Keratinocyte (primary cell): Measurements from ENCODE around the gene GRM7. TPM values are rescaled to one million over a fixed set of nuclear protein-coding genes. Genes with fewer than 3 reads are reported as not detected.

Experiments used
- DNase-seq: peaks from one replicate; pipeline ENCODE4 v3.0.0-alpha.2; 2011; ENCODE audit warnings: low read depth, missing footprints, low spot score
- FAIRE-seq: peaks from 2 replicates; lab custom pipeline; 2011; peaks lifted over from hg19 to GRCh38; lab: Jason Lieb, UNC
- H2AFZ ChIP-seq: 2 replicates; pipeline ENCODE4 v1.6.0; 2012; ENCODE audit warnings: low read length, control low read depth, inconsistent platforms; ENCODE audit not compliant: control insufficient read depth
- H3K27ac ChIP-seq: 2 replicates; pipeline ENCODE4 v1.5.1; 2011; ENCODE audit warnings: low read length; ENCODE audit not compliant: control insufficient read depth, insufficient read depth
- H3K27me3 ChIP-seq: 3 replicates; pipeline ENCODE4 v1.6.0; 2011; ENCODE audit warnings: low read length; ENCODE audit not compliant: control insufficient read depth, insufficient read depth; ENCODE audit errors: extremely low read depth
- H3K36me3 ChIP-seq, 2 experiments: 2 replicates in 1 of 2; 3 replicates in 1 of 2; pipeline ENCODE4 v1.5.1; 2011; ENCODE audit warnings: low read length in 2 of 2, mild to moderate bottlenecking in 1 of 2; ENCODE audit not compliant: control insufficient read depth in 2 of 2, insufficient read depth in 2 of 2; ENCODE audit errors: extremely low read depth in 1 of 2
- H3K4me1 ChIP-seq: 3 replicates; pipeline ENCODE4 v1.5.1; 2011; ENCODE audit warnings: low read length; ENCODE audit not compliant: control insufficient read depth, insufficient read depth; ENCODE audit errors: extremely low read depth
- H3K4me2 ChIP-seq: 3 replicates; pipeline ENCODE4 v1.6.0; 2011; ENCODE audit warnings: low read depth, low read length; ENCODE audit not compliant: control insufficient read depth, insufficient read depth; ENCODE audit errors: extremely low read depth
- H3K4me3 ChIP-seq, 3 experiments: fragments of 200-600 bp in 1 of 3; sonication (generic) in 1 of 3; 2 replicates in 2 of 3; 3 replicates in 1 of 3; pipeline ENCODE4 v1.5.1; 2011 to 2016; ENCODE audit warnings: low read length in 3 of 3, mild to moderate bottlenecking in 3 of 3, control low read depth in 2 of 3, inconsistent platforms in 1 of 3, low read depth in 1 of 3, mixed read lengths in 1 of 3, mixed run types in 1 of 3, moderate library complexity in 1 of 3; ENCODE audit not compliant: control insufficient read depth in 2 of 3, insufficient read depth in 2 of 3; ENCODE audit errors: extremely low read depth in 1 of 3
- H3K79me2 ChIP-seq: 2 replicates; pipeline ENCODE4 v1.6.0; 2012; ENCODE audit warnings: low read length; ENCODE audit not compliant: control insufficient read depth, insufficient read depth
- H3K9ac ChIP-seq: 3 replicates; pipeline ENCODE4 v1.6.0; 2011; ENCODE audit warnings: low read length; ENCODE audit not compliant: control insufficient read depth, insufficient read depth; ENCODE audit errors: extremely low read depth
- H3K9me1 ChIP-seq: 3 replicates; pipeline ENCODE4 v1.6.0; 2011; ENCODE audit warnings: low read length; ENCODE audit not compliant: control insufficient read depth, insufficient read depth; ENCODE audit errors: extremely low read depth
- H3K9me3 ChIP-seq: 2 replicates; pipeline ENCODE4 v1.5.1; 2012; ENCODE audit warnings: low read depth, low read length; ENCODE audit not compliant: control insufficient read depth
- H4K20me1 ChIP-seq: 3 replicates; pipeline ENCODE4 v1.6.0; 2011; ENCODE audit warnings: low read length; ENCODE audit not compliant: control insufficient read depth, insufficient read depth; ENCODE audit errors: extremely low read depth
- EZH2 ChIP-seq: IDR thresholded peaks from one replicate; pipeline ENCODE4 v1.6.1; 2012; ENCODE audit warnings: inconsistent platforms, mild to moderate bottlenecking, low read length, moderate library complexity
- dilution Hi-C: fragments of 300-500 bp; cut with MboI; formaldehyde crosslinking; loops from one replicate; pipeline ENCODE4 v1.7.0; 2020; ENCODE audit warnings: low sequenced_read_pairs; ENCODE audit not compliant: extremely low pct_ligation_motif_present
- polyA plus RNA-seq, 5 experiments: library from polyadenylated mRNA; depleted of rRNA in 3 of 5; stranded (reverse) in 3 of 5; stranded (forward) in 1 of 5; unstranded in 1 of 5; fragments of >200 nt; gene quantifications; 1 replicate in 1 of 5; 2 replicates in 3 of 5; 3 replicates in 1 of 5; pipeline versions ENCODE4 v1.2.1 to v1.2.3, GENCODE V29; 2011 to 2012; ENCODE audit warnings: missing spikeins in 2 of 5, low read depth in 1 of 5, low replicate concordance in 1 of 5
- TF ChIP-seq, protein P1 (sequence below), 3 experiments: IDR thresholded peaks in 1 of 3; conservative IDR thresholded peaks in 1 of 3; optimal IDR thresholded peaks in 1 of 3; 2 replicates in 2 of 3; 3 replicates in 1 of 3; pipeline versions ENCODE3 to v1.5.1; 2011; ENCODE audit warnings: low read length in 3 of 3, mild to moderate bottlenecking in 3 of 3, moderate library complexity in 2 of 3, control low read depth in 1 of 3, inconsistent platforms in 1 of 3; ENCODE audit not compliant: insufficient read depth in 2 of 3; ENCODE audit errors: extremely low read depth in 1 of 3

GRM7 gene
- polyA plus RNA-seq, 1 donor (not counting 4 experiments of a cell fraction or from before 2014, with no cell fraction given) = not detected

DNA sequence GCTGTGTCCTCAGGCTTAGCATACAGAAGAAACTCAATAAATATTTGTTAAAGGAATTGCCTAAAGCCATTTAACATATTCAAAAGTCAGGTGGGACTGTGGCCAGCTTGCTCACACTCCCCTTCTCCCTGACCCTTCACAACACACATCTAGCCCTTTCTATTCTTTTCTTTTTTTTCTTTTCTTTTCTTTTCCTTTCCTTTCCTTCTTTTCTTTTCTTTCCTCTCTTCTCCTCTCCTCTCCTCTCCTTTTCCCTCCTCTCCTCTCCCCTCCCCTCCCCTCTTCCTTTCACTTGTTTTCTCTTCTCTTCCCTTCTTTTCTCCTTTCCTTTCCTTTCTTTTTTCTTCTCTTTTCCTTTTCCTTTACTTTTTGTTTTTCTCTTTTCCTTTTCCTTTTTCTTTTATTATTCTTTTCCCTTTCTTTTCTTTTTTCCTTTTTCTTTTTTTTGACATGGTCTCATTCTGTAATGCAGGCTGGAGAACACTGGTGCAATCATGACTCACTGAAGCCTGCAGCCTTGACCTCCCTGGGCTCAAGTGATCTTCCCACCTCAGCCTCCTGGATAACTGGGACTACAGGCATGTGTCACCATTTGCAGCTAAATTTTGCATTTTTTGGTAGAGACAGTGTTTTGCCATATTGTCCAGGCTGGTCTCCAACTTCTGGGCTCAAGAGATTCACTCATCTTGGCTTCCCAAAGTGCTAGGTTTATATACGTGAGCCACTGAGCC lies 377.8 kb downstream of the GRM7 start:
- no peak overlapping the region for H2AFZ ChIP-seq
- DNase-seq (no peak), FAIRE-seq (no peak)
- no peaks in the 10 kb centered on the region for H3K36me3 ChIP-seq
- no peaks in the 10 kb centered on the region for H3K9me1 ChIP-seq
- no peaks in the 10 kb centered on the region for H3K27me3 ChIP-seq
- no peaks in the 10 kb centered on the region for H3K4me1 ChIP-seq
- dilution Hi-C loops = no loop called here
- H3K9ac ChIP-seq = no peak overlapping the region
- TF ChIP-seq EZH2 = no peak
- no peak overlapping the region for H3K27ac ChIP-seq
- H3K4me2 ChIP-seq = no peak overlapping the region
- H3K9me3 ChIP-seq = no peaks in the 10 kb centered on the region
- no peak overlapping the region for H3K4me3 ChIP-seq
- no peaks in the 10 kb centered on the region for H4K20me1 ChIP-seq
- no peaks in the 10 kb centered on the region for H3K79me2 ChIP-seq

DNA sequence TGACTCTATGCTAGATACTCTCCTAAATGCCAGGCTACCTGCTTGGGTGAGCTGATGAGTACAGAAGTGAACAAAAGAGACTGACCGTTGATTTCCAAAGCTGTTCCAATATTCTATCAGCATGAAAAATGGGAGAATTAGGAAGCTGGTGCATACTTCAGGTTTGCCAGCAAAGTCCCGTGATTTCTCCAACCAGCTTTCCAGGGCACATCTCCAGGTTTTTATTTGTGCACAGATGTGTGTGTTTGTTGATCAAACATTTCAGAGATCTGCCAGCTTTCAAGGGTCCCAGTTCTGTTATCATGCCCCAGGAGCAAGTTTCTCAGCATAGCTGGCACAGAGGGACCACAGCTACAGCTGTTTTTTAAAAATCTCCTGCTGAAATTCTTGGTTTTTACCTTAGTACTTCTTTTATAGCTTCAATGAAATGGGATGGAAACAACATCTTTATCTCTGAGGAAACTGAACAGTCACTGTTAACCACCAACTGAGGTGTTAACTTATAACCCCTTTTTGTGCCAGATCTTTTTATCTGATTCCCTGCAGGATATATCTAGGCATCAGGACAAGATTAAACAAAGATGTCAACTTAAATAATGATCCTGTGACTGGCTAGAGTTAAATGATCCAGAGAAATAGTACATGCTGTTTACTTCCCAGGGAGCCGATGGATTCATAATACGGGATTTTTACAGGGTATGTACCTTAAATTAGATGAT lies 380.8 kb downstream of the GRM7 start:
- Histone ChIP-seq H3K27ac (no peak overlapping the region), H3K9ac (no peak overlapping the region), H3K9me1 (no peaks in the 10 kb centered on the region), H3K36me3 (no peaks in the 10 kb centered on the region), H3K4me3 (no peak overlapping the region), H2AFZ (no peak overlapping the region), H3K4me1 (no peaks in the 10 kb centered on the region), H3K9me3 (no peaks in the 10 kb centered on the region), H3K79me2 (no peaks in the 10 kb centered on the region), H3K4me2 (no peak overlapping the region), H4K20me1 (no peaks in the 10 kb centered on the region), H3K27me3 (no peaks in the 10 kb centered on the region)
- FAIRE-seq = no peak
- DNase-seq = no peak
- TF ChIP-seq, protein P1, sequence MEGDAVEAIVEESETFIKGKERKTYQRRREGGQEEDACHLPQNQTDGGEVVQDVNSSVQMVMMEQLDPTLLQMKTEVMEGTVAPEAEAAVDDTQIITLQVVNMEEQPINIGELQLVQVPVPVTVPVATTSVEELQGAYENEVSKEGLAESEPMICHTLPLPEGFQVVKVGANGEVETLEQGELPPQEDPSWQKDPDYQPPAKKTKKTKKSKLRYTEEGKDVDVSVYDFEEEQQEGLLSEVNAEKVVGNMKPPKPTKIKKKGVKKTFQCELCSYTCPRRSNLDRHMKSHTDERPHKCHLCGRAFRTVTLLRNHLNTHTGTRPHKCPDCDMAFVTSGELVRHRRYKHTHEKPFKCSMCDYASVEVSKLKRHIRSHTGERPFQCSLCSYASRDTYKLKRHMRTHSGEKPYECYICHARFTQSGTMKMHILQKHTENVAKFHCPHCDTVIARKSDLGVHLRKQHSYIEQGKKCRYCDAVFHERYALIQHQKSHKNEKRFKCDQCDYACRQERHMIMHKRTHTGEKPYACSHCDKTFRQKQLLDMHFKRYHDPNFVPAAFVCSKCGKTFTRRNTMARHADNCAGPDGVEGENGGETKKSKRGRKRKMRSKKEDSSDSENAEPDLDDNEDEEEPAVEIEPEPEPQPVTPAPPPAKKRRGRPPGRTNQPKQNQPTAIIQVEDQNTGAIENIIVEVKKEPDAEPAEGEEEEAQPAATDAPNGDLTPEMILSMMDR (optimal IDR thresholded peaks at IDR 0.05 in 1 of 3, IDR thresholded peaks at IDR 0.05 in 1 of 3, conservative IDR thresholded peaks at IDR 0.05 in 1 of 3; ENCODE audit: extremely low read depth in 1 of 3, insufficient read depth in 2 of 3, low read length in 3 of 3) = no peak
- no peak for TF ChIP-seq EZH2
- dilution Hi-C loops = no loop called here
